SKM-1 treated with dmso at 0.1 percent for 144 hours (cell line): ENCODE results near the gene MAML2.

Experiments
- DNase-seq: peaks from one replicate; lab custom pipeline; 2025; ENCODE audit not compliant: unreplicated experiment; lab: John Stamatoyannopoulos, UW

The MAML2 gene

GRCh38 chr11:96137373-96137772, 205.6 kb downstream of the MAML2 start:
- no peak for DNase-seq

- no peak for DNase-seq
Measured at GRCh38 chr11:96136613-96137298, 206.2 kb downstream of the MAML2 start.

- DNase-seq, result no peak
Measured at GRCh38 chr11:96134602-96135001, 208.4 kb downstream of the MAML2 start.

- DNase-seq, result no peak
Measured at GRCh38 chr11:96132437-96132836, 210.6 kb downstream of the MAML2 start.

- DNase-seq, result no peak
Measured at GRCh38 chr11:96130061-96130620, 212.9 kb downstream of the MAML2 start.

GRCh38 chr11:96127596-96127959, 215.4 kb downstream of the MAML2 start:
- no peak for DNase-seq

GRCh38 chr11:96126917-96127595, 215.9 kb downstream of the MAML2 start:
- DNase-seq, result no peak

GRCh38 chr11:96125400-96125799, 217.6 kb downstream of the MAML2 start:
- DNase-seq, result no peak

- DNase-seq, result no peak
Measured at GRCh38 chr11:96124155-96124554, 218.8 kb downstream of the MAML2 start.

GRCh38 chr11:96123301-96123700, 219.7 kb downstream of the MAML2 start:
- DNase-seq, result no peak

- no peak for DNase-seq
Measured at GRCh38 chr11:96122601-96123074, 220.4 kb downstream of the MAML2 start.

GRCh38 chr11:96119211-96119610, 223.8 kb downstream of the MAML2 start:
- DNase-seq, result no peak

- DNase-seq, result no peak
Measured at GRCh38 chr11:96116376-96116775, 226.6 kb downstream of the MAML2 start.

- no peak for DNase-seq
Measured at GRCh38 chr11:96114178-96115064, 228.6 kb downstream of the MAML2 start.

- no peak for DNase-seq
Measured at GRCh38 chr11:96113193-96113681, 229.8 kb downstream of the MAML2 start.

- no peak for DNase-seq
Measured at GRCh38 chr11:96112192-96113128, 230.5 kb downstream of the MAML2 start.

- no peak for DNase-seq
Measured at GRCh38 chr11:96111308-96111707, 231.7 kb downstream of the MAML2 start.

GRCh38 chr11:96110302-96110701, 232.7 kb downstream of the MAML2 start:
- DNase-seq, result no peak

GRCh38 chr11:96109331-96110030, 233.5 kb downstream of the MAML2 start:
- no peak for DNase-seq
